Measurements from ENCODE around the gene ANAPC16. TPM values are rescaled to one million over a fixed set of nuclear protein-coding genes. Genes with fewer than 3 reads are reported as not detected.
A peak's percentile ranks its signal among the peaks of the same experiment; 100 is the strongest.

ANAPC16 gene
- total RNA-seq (10 to 100 TPM; 61.9 to 64.3 TPM), total RNA-seq (92.1 to 204 (median 131) reads per million in 172 experiments)
- 208 TPM for polyA plus RNA-seq (2013, experiment 1 of 2)
- polyA plus RNA-seq (2013, experiment 2 of 2): 173 TPM

DNA sequence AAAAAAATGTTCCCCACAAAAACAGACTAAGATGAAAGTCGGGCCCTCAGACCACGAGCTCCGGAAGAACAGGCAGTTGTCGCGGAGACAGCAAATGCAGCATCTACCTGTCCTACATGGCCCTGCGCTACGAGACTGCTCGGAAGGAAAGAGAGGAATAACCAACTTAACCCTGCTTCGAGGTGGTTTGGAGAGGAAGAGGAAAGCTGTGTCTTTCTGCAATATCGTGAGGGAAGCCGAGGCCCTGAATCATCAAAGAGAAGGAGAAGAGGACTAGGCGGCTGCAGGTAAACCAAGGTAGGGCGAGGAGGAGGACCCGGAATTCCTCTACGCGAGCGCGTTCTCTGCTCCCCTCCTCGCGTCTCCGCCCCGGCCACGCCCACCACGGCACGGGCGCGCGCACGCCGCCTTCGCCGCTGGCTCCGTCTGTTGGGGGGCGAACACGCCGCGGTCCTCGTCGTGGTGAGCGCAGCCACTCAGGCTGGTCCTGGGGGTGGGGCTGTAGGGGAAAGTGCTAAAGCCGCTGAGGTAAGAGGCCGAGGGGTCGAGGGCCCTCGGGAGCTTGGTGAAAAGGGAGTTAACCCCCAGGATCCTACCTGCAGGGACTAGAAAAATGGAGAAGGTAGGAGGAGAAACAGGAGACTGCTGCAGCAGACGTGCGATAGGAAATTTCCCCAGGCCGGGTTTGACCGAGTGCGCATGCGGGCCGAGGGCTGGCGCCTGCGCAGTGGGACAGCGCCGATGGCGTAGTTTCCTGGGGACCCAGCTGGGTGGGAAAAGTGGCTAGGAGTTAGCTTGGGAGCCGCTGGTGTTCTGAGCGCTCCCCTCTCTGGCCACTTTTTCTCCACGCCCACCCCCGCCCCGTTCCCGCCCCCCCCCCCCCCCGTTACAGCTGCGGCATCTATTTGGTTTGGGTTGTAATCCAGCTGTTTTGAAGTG is at the start of gene ANAPC16, which contains the start of gene ASCC1:
Gene ANAPC16, plus strand, starts transcription at position 402 of the 939 bp plus-strand sequence. CDS start 7,903 bp downstream, outside the sequence.
Gene ASCC1, minus strand, starts transcription at position 666 of the 939 bp plus-strand sequence. CDS start 2,978 bp downstream, outside the sequence.
- POLR2A ChIA-PET: interaction anchor here (0.6 to 3.2 kb wide), 35 partner anchors 8 to 953 kb away, joined by 3 to 26 read pairs (median 5); partner anchors contain the start of genes DDIT4, PSAP and SPOCK2

DNA sequence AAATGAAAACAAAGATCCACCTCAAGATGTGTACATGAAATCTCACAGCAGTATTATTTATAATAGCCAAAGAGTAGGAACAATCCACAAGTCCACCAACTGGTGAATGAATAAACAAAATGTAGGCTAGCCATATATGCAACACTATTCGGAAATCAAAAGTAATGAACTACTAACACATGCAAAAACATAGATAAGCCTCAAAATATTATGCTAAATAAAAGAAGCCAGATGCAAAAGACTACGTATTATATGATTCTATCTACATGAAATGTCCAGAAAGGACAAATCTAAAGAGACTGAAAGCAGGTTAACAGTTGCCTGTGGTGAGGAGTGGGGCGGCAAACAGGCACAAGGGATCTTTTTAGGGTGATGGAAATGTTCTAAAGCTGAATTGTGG is 48.7 kb upstream of the ANAPC16 start:
- no peak overlapping the region for H3K27ac ChIP-seq (ENCODE audit: low read depth in 1 of 2, low read length in 2 of 2)
- no peak overlapping the region for H3K4me3 Mint-ChIP-seq
- POLR2A ChIA-PET: interaction anchor here (0.7 kb wide), 1 partner anchor 94 kb away, joined by 3 read pairs; no protein-coding TSS in a partner anchor
- DNase-seq: no peak
- H3K36me3 Mint-ChIP-seq (ENCODE audit: low read depth): peaks cover 22% of the 10 kb centered on the region
- H3K27me3 ChIP-seq (ENCODE audit: control insufficient read depth in 1 of 2, insufficient read depth in 2 of 2, low read length in 2 of 2): no peaks in the 10 kb centered on the region
- TF ChIP-seq, protein P1, sequence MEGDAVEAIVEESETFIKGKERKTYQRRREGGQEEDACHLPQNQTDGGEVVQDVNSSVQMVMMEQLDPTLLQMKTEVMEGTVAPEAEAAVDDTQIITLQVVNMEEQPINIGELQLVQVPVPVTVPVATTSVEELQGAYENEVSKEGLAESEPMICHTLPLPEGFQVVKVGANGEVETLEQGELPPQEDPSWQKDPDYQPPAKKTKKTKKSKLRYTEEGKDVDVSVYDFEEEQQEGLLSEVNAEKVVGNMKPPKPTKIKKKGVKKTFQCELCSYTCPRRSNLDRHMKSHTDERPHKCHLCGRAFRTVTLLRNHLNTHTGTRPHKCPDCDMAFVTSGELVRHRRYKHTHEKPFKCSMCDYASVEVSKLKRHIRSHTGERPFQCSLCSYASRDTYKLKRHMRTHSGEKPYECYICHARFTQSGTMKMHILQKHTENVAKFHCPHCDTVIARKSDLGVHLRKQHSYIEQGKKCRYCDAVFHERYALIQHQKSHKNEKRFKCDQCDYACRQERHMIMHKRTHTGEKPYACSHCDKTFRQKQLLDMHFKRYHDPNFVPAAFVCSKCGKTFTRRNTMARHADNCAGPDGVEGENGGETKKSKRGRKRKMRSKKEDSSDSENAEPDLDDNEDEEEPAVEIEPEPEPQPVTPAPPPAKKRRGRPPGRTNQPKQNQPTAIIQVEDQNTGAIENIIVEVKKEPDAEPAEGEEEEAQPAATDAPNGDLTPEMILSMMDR (IDR thresholded peaks at IDR 0.05): no peak
- H3K9me3 ChIP-seq (ENCODE audit: control insufficient read depth in 1 of 2, insufficient read depth in 1 of 2, low read length in 2 of 2): no peaks in the 10 kb centered on the region
- H3K4me1 Mint-ChIP-seq (ENCODE audit: low read depth): peaks cover 27% of the 10 kb centered on the region
- no peaks in the 10 kb centered on the region for H3K36me3 ChIP-seq (ENCODE audit: insufficient read depth, low read length)
- H3K4me3 ChIP-seq (ENCODE audit: low read length): no peak overlapping the region
- H3K4me1 ChIP-seq (ENCODE audit: insufficient read depth, low read length): no peaks in the 10 kb centered on the region
- no peak overlapping the region for H3K27ac Mint-ChIP-seq
- intact Hi-C loops (cut with DNase I, micrococcal nuclease): no loop called here
- CTCF ChIA-PET: interaction anchor here (0.6 to 2.2 kb wide), 2 partner anchors 34 to 118 kb away, joined by 3 to 5 read pairs; no protein-coding TSS in a partner anchor
- no peaks in the 10 kb centered on the region for H3K27me3 Mint-ChIP-seq
- ATAC-seq (ENCODE audit: poor library complexity): no peak
- H3K9me3 Mint-ChIP-seq: no peaks in the 10 kb centered on the region

More for the DNA sequence above, at the start of gene ANAPC16, which contains the start of gene ASCC1:
- Mint-ChIP-seq H3K36me3 (ENCODE audit: low read depth) (peaks cover 55% of the 10 kb centered on the region), H3K9me3 (no peaks in the 10 kb centered on the region), H3K4me1 (ENCODE audit: low read depth) (peaks cover 50% of the 10 kb centered on the region), H3K27ac (peak within 1 kb of the TSS; percentile 94), H3K27me3 (no peaks in the 10 kb centered on the region), H3K4me3 (peak within 1 kb of the TSS; percentile 97)
- CTCF ChIA-PET: interaction anchor here (0.9 to 1.8 kb wide), 3 partner anchors 122 to 167 kb away, joined by 4 to 11 read pairs (median 4); no protein-coding TSS in a partner anchor
- DNase-seq (peak; percentile 86 to 97 (median 94)), ATAC-seq (ENCODE audit: poor library complexity) (peak; percentile 79)
- H3K4me1 ChIP-seq (ENCODE audit: insufficient read depth, low read length): peaks cover 62% of the 10 kb centered on the region
- TF ChIP-seq, protein P1 (IDR thresholded peaks at IDR 0.05): no peak
- no peaks in the 10 kb centered on the region for H3K27me3 ChIP-seq (ENCODE audit: control insufficient read depth in 1 of 2, insufficient read depth in 2 of 2, low read length in 2 of 2)
- intact Hi-C loops (cut with DNase I, micrococcal nuclease): loop anchor here (5.0 to 10.0 kb wide), 5 partner anchors 46 to 1981 kb away; partner anchors contain the start of genes SPOCK2 (in 2 of the 2), CHCHD1 (in 1 of the 2), DDIT4 (in 1 of the 2) and PPA1 (in 1 of the 2)
- peaks cover 32% of the 10 kb centered on the region for H3K36me3 ChIP-seq (ENCODE audit: insufficient read depth, low read length)
- H3K4me3 ChIP-seq (ENCODE audit: low read length): peak within 1 kb of the TSS; percentile 83
- peak within 1 kb of the TSS; percentile 89 to 98 for H3K27ac ChIP-seq (ENCODE audit: low read depth in 1 of 2, low read length in 2 of 2)
- no peaks in the 10 kb centered on the region for H3K9me3 ChIP-seq (ENCODE audit: control insufficient read depth in 1 of 2, insufficient read depth in 1 of 2, low read length in 2 of 2)

DNA sequence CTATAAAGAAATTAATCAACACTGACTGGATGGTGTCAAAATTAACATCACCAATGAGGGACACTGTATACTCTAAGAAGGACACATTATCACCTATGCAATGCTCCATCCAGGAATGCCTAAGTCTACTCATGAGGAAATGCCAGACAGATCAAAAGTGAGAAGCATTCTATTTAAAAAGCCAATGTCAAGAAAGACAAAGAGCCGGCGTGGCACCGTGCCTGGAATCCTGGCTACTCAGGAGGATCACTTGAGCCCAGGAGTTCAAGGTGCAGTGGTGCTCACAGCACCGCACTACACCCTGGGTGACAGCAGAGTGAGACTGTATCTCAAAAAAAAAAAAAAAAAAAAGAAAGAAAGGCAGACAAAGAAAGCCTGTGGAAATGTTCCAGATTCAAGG is 45.5 kb upstream of the ANAPC16 start:
- H3K36me3 Mint-ChIP-seq (ENCODE audit: low read depth): peaks cover 14% of the 10 kb centered on the region
- TF ChIP-seq, protein P1 (IDR thresholded peaks at IDR 0.05): no peak
- ChIA-PET CTCF (interaction anchor here (0.5 kb wide), 1 partner anchor 18 kb away, joined by 5 read pairs; no protein-coding TSS in a partner anchor), POLR2A (no interaction called here)
- peaks cover 25% of the 10 kb centered on the region for H3K4me1 Mint-ChIP-seq (ENCODE audit: low read depth)
- Histone ChIP-seq H3K4me3 (ENCODE audit: low read length) (no peak overlapping the region), H3K4me1 (ENCODE audit: insufficient read depth, low read length) (no peaks in the 10 kb centered on the region), H3K27me3 (ENCODE audit: control insufficient read depth in 1 of 2, insufficient read depth in 2 of 2, low read length in 2 of 2) (no peaks in the 10 kb centered on the region), H3K9me3 (ENCODE audit: control insufficient read depth in 1 of 2, insufficient read depth in 1 of 2, low read length in 2 of 2) (no peaks in the 10 kb centered on the region), H3K27ac (ENCODE audit: low read depth in 1 of 2, low read length in 2 of 2) (no peak overlapping the region), H3K36me3 (ENCODE audit: insufficient read depth, low read length) (no peaks in the 10 kb centered on the region)
- H3K27me3 Mint-ChIP-seq: no peaks in the 10 kb centered on the region
- ATAC-seq (ENCODE audit: poor library complexity) (no peak), DNase-seq (no peak)
- H3K27ac Mint-ChIP-seq: no peak overlapping the region
- no peaks in the 10 kb centered on the region for H3K9me3 Mint-ChIP-seq
- H3K4me3 Mint-ChIP-seq: no peak overlapping the region
- intact Hi-C loops (cut with DNase I, micrococcal nuclease): no loop called here

All from CD4-positive, alpha-beta T cell (primary cell).